ENCODE measurements around the gene COL4A3. TPM values are rescaled to one million over a fixed set of nuclear protein-coding genes. Genes with fewer than 3 reads are reported as not detected.

Gene COL4A3
- total RNA-seq, 4 donors from 2014 or later, result 0.41 to 20.9 (median 5.1) TPM; not detected in 1

DNA sequence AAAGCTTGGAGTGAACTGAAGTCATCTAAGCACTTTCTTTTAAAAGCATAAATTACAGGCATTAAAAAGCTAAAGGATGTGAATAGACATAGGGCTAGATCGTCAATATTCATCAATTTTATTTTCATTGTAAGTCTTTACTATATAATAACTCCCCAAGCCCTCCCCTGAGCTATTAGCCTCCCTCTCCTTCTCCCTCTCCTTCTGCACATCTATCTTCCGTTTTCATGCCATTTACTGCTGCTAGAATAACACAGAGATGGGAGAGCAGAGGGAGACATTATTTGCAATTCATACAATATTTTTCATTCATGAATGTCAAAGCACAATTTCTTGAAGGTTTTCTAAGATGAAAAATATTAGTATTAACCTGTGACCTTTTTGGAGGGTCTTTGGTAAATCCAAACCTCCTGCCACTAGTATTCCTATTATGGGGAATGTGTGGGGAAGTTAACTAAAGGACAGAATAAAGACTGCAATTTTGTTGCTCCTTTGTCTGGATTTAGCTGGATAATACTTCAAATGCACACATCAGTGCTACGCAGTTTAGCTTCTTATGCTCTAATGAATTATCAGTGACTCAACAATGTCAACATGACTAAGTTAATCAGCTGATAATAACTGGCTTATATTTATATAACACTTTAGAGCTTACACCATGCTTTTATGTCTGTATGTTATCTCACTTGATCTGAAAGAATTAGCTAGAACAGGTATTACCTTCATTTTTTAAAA, 132.4 kb downstream of the COL4A3 start:
- Histone ChIP-seq H3K4me1 (no peaks in the 10 kb centered on the region), H3K36me3 (no peaks in the 10 kb centered on the region), H3K9me3 (no peaks in the 10 kb centered on the region), H3K4me3 (no peak overlapping the region), H3K27ac (no peak overlapping the region), H3K27me3 (no peaks in the 10 kb centered on the region)
- intact Hi-C loops (cut with DNase I; ENCODE audit: low total_unique reads), result no loop called here
- no peak for TF ChIP-seq POLR2A (IDR thresholded peaks at IDR 0.05)
- in situ Hi-C loops (cut with MboI; ENCODE audit: low pct_ligation_motif_present in 1 of 4, low pct_unique_long_range_greater_than_20kb in 1 of 4, low sequenced_read_pairs in 3 of 4), result no loop called here
- DNase-seq, result no peak
- 87 to 90% methylated on average over 3 of the region's 3 CpGs for WGBS, 2 donors (ENCODE audit: low coverage in 1 of 2)

DNA sequence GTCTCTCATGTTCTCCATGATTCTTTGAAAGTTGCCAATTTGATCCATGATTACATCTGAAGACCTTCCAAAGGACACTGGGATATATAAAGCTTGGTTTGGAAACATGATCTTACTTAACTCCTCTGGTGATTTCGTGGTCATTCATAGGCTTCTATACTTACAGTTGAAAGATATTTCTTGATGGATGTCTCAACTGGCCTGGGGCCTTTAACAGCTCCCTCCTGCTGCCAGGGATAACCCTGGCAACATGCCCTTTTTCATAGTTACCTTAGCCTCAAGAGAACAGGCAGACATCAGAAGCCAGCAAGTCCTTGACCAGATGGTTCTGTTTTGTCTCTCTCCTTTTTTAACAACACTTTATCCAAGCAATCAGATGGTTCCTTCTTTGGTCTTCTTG, 137.1 kb downstream of the COL4A3 start:
- H3K9me3 ChIP-seq, result no peaks in the 10 kb centered on the region
- no peak overlapping the region for H3K27ac ChIP-seq
- in situ Hi-C loops (cut with MboI; ENCODE audit: low pct_ligation_motif_present in 1 of 4, low pct_unique_long_range_greater_than_20kb in 1 of 4, low sequenced_read_pairs in 3 of 4), result no loop called here
- H3K27me3 ChIP-seq, result no peaks in the 10 kb centered on the region
- TF ChIP-seq POLR2AphosphoS5 (IDR thresholded peaks at IDR 0.05) (no peak), EP300 (IDR thresholded peaks at IDR 0.05; ENCODE audit: low read depth) (no peak), POLR2A (IDR thresholded peaks at IDR 0.05) (no peak)
- TF ChIP-seq, protein P1, sequence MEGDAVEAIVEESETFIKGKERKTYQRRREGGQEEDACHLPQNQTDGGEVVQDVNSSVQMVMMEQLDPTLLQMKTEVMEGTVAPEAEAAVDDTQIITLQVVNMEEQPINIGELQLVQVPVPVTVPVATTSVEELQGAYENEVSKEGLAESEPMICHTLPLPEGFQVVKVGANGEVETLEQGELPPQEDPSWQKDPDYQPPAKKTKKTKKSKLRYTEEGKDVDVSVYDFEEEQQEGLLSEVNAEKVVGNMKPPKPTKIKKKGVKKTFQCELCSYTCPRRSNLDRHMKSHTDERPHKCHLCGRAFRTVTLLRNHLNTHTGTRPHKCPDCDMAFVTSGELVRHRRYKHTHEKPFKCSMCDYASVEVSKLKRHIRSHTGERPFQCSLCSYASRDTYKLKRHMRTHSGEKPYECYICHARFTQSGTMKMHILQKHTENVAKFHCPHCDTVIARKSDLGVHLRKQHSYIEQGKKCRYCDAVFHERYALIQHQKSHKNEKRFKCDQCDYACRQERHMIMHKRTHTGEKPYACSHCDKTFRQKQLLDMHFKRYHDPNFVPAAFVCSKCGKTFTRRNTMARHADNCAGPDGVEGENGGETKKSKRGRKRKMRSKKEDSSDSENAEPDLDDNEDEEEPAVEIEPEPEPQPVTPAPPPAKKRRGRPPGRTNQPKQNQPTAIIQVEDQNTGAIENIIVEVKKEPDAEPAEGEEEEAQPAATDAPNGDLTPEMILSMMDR (IDR thresholded peaks at IDR 0.05), result no peak
- intact Hi-C loops (cut with DNase I; ENCODE audit: low total_unique reads), result no loop called here
- 56 to 82% methylated on average over 1 of the region's 1 CpG for WGBS, 2 donors (ENCODE audit: low coverage in 1 of 2)
- H3K4me3 ChIP-seq, result no peak overlapping the region
- no peak for DNase-seq
- H3K36me3 ChIP-seq, result no peaks in the 10 kb centered on the region
- no peaks in the 10 kb centered on the region for H3K4me1 ChIP-seq

DNA sequence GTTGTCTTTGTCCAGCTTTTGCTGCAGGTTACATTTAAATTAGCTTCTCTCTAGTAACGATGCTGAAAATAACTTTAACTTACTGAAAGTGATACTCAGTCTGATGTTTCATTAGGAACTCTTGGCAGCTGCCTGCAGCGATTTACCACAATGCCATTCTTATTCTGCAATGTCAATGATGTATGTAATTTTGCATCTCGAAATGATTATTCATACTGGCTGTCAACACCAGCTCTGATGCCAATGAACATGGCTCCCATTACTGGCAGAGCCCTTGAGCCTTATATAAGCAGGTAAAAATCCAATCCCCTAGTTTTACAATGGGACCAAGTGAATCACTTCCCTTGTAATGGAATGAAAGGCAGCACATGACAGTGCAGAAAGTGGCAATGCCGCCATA, 144.4 kb downstream of the COL4A3 start:
- in situ Hi-C loops (cut with MboI; ENCODE audit: low pct_ligation_motif_present in 1 of 4, low pct_unique_long_range_greater_than_20kb in 1 of 4, low sequenced_read_pairs in 3 of 4), result no loop called here
- no peaks in the 10 kb centered on the region for H3K27me3 ChIP-seq
- H3K4me3 ChIP-seq, result no peak overlapping the region
- intact Hi-C loops (cut with DNase I; ENCODE audit: low total_unique reads), result no loop called here
- H3K27ac ChIP-seq, result no peak overlapping the region
- 85 to 90% methylated on average over 3 to 4 of the region's 4 CpGs for WGBS, 2 donors (ENCODE audit: low coverage in 1 of 2)
- H3K4me1 ChIP-seq, result no peaks in the 10 kb centered on the region
- DNase-seq, result no peak
- TF ChIP-seq POLR2AphosphoS5 (IDR thresholded peaks at IDR 0.05), result no peak
- no peak for TF ChIP-seq POLR2A (IDR thresholded peaks at IDR 0.05)
- TF ChIP-seq EP300 (IDR thresholded peaks at IDR 0.05; ENCODE audit: low read depth), result no peak
- TF ChIP-seq, protein P1 (IDR thresholded peaks at IDR 0.05), result no peak
- no peaks in the 10 kb centered on the region for H3K9me3 ChIP-seq
- no peaks in the 10 kb centered on the region for H3K36me3 ChIP-seq

DNA sequence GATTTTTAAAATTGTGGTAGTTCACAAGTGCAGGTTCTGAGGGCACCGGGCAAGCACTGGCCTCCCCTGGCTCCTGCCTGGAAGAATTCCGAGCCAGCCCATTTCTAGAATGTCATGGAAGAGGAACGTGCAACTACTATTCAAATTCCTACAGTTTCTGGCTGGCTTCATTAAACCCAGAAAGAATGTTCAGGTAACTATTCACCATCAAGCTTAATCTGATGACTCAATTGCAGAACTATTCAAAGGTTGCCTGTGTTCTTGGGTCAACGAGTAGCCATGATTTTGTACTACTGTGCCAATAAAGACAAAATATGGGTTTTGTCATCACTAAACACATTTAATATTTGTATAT, 146.3 kb downstream of the COL4A3 start:
- WGBS, 2 donors (ENCODE audit: low coverage in 1 of 2), result 95 to 100% methylated on average over 1 to 4 of the region's 4 CpGs
- intact Hi-C loops (cut with DNase I; ENCODE audit: low total_unique reads), result no loop called here
- in situ Hi-C loops (cut with MboI; ENCODE audit: low pct_ligation_motif_present in 1 of 4, low pct_unique_long_range_greater_than_20kb in 1 of 4, low sequenced_read_pairs in 3 of 4), result no loop called here

More for the DNA sequence above, 146.3 kb downstream of the COL4A3 start:
- Histone ChIP-seq H3K27ac (no peak overlapping the region), H3K9me3 (no peaks in the 10 kb centered on the region), H3K4me3 (no peak overlapping the region), H3K27me3 (no peaks in the 10 kb centered on the region), H3K36me3 (no peaks in the 10 kb centered on the region), H3K4me1 (no peaks in the 10 kb centered on the region)
- DNase-seq, result no peak
- TF ChIP-seq EP300 (IDR thresholded peaks at IDR 0.05; ENCODE audit: low read depth) (no peak), POLR2A (IDR thresholded peaks at IDR 0.05) (no peak), POLR2AphosphoS5 (IDR thresholded peaks at IDR 0.05) (no peak)
- TF ChIP-seq, protein P1 (IDR thresholded peaks at IDR 0.05), result no peak
